Pancreas (tissue), 10 donors: Measurements from ENCODE around the gene CABP2. TPM values are rescaled to one million over a fixed set of nuclear protein-coding genes. Genes with fewer than 3 reads are reported as not detected.
"Not testable (repeated sequence)": the region's sequence is repeated elsewhere in the genome, so short reads cannot be mapped to it uniquely, and the experiment has no call there.

Experiments
- ATAC-seq, 4 donors: fragments of 200-7000 bp; cut with Tn5 transposase; one replicate each; pipeline versions ENCODE4 v1.8.0 to v1.9.1; 2020; ENCODE audit warnings: mild to moderate bottlenecking in 4 of 4, moderate library complexity in 4 of 4
- DNase-seq, 6 donors: peaks; one replicate each; pipeline ENCODE4 v3.0.0-alpha.2; 2020
- FAIRE-seq: peaks from 2 replicates; lab custom pipeline; 2012; peaks lifted over from hg19 to GRCh38; lab: Jason Lieb, UNC
- H3K27ac ChIP-seq, 4 donors: fragments of 200-600 bp; sonication (generic); 1 replicate in 3 of 4; 2 replicates in 1 of 4; pipeline versions ENCODE4 v1.5.0 to v1.8.0; 2020
- H3K27me3 ChIP-seq, 4 donors: fragments of 200-600 bp; one replicate each; pipeline ENCODE4 v1.8.0; 2021
- H3K36me3 ChIP-seq, 3 donors: fragments of 200-600 bp; sonication (generic) in 1 of 3; one replicate each; pipeline versions ENCODE4 v1.5.0 to v1.8.0; 2020 to 2021
- H3K4me1 ChIP-seq, 3 donors: fragments of 200-600 bp; one replicate each; pipeline ENCODE4 v1.8.0; 2021
- H3K4me3 ChIP-seq, 4 donors: fragments of 200-600 bp; sonication (generic) in 2 of 4; one replicate each; pipeline versions ENCODE4 v1.5.0 to v1.8.0; 2020 to 2021
- H3K9me3 ChIP-seq, 4 donors: fragments of 200-600 bp; one replicate each; pipeline ENCODE4 v1.8.0; 2021
- WGBS, 2 donors: extraction: QIAGEN DNeasy Blood & Tissue Kit; methylation state at CpG; one replicate each; pipeline ENCODE4 v1.1.7; 2013; 5-methylcytosine and 5-hydroxymethylcytosine counted together
- intact Hi-C, 3 donors: fragments of 100-400 bp; cut with DNase I; formaldehyde crosslinking; loops; one replicate each; pipeline versions ENCODE4 v1.11.1 to v1.14.2; 2022
- polyA plus RNA-seq, 2 donors: library from polyadenylated mRNA; stranded (reverse); fragments of 200-250 nt; gene quantifications; one replicate each; pipeline ENCODE4 v1.2.3, GENCODE V29; 2013
- total RNA-seq, 6 donors: library from RNA; stranded (reverse); fragmentation: NEBNext Ultra II Directional in 4 of 6; extraction: Animal tissue kit (Norgen Biotek cat#: 25700) in 4 of 6; gene quantifications; one replicate each; pipeline versions ENCODE4 v1.2.1 to v1.2.4, GENCODE V29; 2021 to 2023
- TF ChIP-seq, protein P1 (sequence below), 4 donors: fragments of 200-600 bp; sonication (generic) in 3 of 4; IDR thresholded peaks; one replicate each; pipeline versions ENCODE4 v1.5.0 to v1.8.0; 2021; ENCODE audit warnings: antibody characterized with exemption in 4 of 4
- donor health status: healthy with polysubstance abuse.
- donor health status: DM: no; HTN: no; CAD: no; lungs with moderate emphysema.
- donor health status: DM: no; HTN: no; CAD: no.
- donor health status: control.
- donor health status: control.
- donor health status: Bipolar disorder and iron deficiency.
- donor health status: DM: yes; HTN: yes; CAD: no.
- donor health status: DM: no; HTN: no; CAD: no.
- donor health status: DM: no; HTN: no; CAD: no.
- donor health status: DM: yes; HTN: yes; CAD: no.

Gene CABP2
- total and polyA plus RNA-seq, 8 donors = not detected

DNA sequence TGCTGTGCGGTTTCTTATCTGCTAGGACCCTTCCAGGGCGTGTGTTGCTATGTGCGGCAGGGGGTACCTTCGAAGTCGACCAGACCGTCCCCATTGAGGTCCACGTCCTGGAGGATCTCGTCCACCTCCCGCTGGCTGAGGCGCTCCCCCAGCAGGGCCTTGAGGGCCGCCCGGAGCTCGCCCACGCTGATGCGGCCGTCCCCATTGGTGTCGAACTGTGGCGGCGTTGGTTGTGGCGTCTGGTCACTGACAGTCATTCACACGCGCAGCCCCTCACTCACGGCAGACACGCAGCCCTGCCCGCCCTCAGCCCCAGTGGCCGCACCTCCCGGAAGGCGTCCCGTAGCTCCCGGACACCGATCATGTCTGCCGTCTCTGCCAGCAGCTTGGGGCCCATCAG lies 3.5 kb downstream of the CABP2 start:
- H3K4me1 ChIP-seq = no peaks in the 10 kb centered on the region
- DNase-seq (peak in 1 of 6 donors; percentile 54), FAIRE-seq (no peak), ATAC-seq (no peak)
- intact Hi-C loops = no loop called here
- H3K27me3 ChIP-seq = no peaks in the 10 kb centered on the region
- H3K36me3 ChIP-seq = no peaks in the 10 kb centered on the region
- WGBS, 2 donors = 86 to 88% methylated on average over 32 of the region's 32 CpGs
- no peak overlapping the region for H3K27ac ChIP-seq
- no peak overlapping the region for H3K4me3 ChIP-seq
- TF ChIP-seq, protein P1, sequence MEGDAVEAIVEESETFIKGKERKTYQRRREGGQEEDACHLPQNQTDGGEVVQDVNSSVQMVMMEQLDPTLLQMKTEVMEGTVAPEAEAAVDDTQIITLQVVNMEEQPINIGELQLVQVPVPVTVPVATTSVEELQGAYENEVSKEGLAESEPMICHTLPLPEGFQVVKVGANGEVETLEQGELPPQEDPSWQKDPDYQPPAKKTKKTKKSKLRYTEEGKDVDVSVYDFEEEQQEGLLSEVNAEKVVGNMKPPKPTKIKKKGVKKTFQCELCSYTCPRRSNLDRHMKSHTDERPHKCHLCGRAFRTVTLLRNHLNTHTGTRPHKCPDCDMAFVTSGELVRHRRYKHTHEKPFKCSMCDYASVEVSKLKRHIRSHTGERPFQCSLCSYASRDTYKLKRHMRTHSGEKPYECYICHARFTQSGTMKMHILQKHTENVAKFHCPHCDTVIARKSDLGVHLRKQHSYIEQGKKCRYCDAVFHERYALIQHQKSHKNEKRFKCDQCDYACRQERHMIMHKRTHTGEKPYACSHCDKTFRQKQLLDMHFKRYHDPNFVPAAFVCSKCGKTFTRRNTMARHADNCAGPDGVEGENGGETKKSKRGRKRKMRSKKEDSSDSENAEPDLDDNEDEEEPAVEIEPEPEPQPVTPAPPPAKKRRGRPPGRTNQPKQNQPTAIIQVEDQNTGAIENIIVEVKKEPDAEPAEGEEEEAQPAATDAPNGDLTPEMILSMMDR (IDR thresholded peaks at IDR 0.05) = no peak
- no peaks in the 10 kb centered on the region for H3K9me3 ChIP-seq

DNA sequence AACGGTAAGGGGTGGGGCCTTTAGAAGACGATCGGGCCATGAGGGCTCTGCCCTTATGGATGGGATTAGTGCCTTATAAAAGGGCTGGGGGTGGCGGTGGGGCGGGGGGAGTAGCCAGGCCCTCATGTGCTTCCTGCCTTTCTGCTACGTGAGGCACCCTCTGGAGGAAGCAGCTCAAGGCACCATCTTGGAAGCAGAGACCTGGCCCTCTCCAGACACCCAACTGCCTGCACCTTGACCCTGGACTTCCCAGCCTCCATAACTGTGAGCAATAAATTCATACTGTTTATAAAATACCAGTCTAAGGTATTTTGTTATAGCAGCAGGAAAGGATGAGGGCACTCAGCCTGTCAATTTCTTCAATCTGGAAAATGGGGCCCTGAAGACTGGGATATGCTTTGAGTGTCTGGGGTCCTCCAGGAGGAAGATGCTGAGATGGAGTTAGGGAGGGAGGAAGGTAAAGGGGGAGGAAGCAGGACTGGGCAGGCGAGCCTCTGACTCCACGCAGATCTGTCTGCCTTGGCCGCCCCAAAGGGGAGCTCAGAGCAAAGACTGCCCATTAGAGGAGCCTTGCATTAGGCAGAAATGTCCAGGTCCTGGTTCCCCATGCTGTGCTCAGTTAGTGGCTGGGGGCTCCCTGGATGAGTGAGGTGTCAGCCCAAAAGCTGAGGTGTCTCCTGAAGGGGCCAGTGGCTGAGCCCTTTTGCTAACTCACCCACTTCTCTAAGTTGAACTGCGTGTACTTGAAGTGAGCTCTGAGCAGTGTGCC lies 5.3 kb downstream of the CABP2 start:
- 84 to 88% methylated on average over 10 of the region's 10 CpGs for WGBS, 2 donors
- no peak overlapping the region for H3K4me3 ChIP-seq
- TF ChIP-seq, protein P1 (IDR thresholded peaks at IDR 0.05) = no peak
- H3K27ac ChIP-seq = no peak overlapping the region
- ATAC-seq (no peak), DNase-seq (no peak), FAIRE-seq (no peak)
- intact Hi-C loops = no loop called here
- H3K9me3 ChIP-seq = no peaks in the 10 kb centered on the region
- no peaks in the 10 kb centered on the region for H3K4me1 ChIP-seq
- H3K36me3 ChIP-seq = no peaks in the 10 kb centered on the region
- H3K27me3 ChIP-seq = no peaks in the 10 kb centered on the region

DNA sequence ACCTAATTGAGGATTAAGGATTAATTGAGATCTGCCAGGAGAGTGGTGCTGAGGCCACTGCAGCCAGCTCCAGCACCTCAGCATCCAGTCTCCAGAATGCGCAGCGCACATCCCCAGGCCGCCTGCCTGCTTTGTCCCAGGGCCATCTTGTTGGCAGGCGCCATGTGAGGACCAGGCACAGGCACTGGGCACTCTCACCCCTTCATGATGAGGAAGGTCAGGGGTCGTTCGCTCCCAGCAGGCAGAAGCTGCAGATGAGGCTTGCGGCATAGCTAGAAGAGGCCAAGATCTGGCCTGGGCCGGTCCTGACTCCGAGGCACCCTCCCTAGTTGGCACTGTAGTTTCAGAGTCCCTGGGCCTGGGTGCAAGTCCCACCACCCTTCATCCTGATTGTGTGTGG lies 6.4 kb downstream of the CABP2 start:
- 91 to 94% methylated on average over 9 of the region's 9 CpGs for WGBS, 2 donors
- intact Hi-C loops = no loop called here

DNA sequence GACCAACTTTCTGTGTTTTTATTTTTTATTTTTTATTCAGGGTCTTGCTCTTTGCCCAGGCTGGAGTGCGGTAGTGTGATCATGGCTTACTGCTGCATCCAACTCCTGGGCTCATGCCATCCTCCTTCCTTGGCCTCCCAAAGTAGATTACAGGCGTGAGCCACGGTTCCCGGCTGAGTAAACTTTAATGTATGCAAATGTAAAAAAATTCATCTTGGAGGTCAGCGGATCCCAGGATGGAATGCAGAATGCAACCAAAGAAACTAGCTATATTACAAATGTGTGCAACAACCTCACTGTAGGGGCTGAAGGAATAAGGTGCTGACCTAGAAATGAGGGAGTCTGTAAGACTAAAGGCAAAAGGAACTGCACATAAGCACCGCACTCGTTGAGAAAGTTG lies 9.1 kb downstream of the CABP2 start:
- no peak for FAIRE-seq

More for the DNA sequence above, 6.4 kb downstream of the CABP2 start:
- Histone ChIP-seq H3K4me1 (no peaks in the 10 kb centered on the region), H3K27me3 (no peaks in the 10 kb centered on the region), H3K9me3 (no peaks in the 10 kb centered on the region), H3K36me3 (no peaks in the 10 kb centered on the region), H3K4me3 (no peak overlapping the region), H3K27ac (no peak overlapping the region)
- peak in 1 of 6 donors; percentile 42 for DNase-seq
- TF ChIP-seq, protein P1 (IDR thresholded peaks at IDR 0.05) = no peak
- FAIRE-seq = no peak
- no peak for ATAC-seq

DNA sequence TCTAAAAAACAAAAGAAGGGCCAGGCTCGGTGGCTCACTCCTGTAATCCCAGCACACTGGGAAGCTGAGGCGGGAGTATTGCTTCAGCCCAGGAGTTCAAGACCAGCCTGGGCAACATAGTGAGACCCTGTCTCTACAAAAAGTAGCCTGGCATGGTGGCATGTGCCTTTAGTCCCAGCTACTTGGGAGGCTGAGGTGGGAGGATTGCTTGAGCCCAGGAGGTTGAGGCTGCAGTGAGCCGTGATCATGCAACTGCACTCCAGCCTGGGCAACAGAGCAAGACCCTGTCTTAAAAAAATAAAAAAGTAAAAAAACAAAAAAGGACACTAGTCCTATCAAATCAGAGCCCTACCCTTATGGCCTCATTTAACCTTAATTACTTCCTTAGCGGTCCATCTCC lies 11.7 kb downstream of the CABP2 start:
- FAIRE-seq, H3K9me3 ChIP-seq, ATAC-seq, DNase-seq, H3K27me3 ChIP-seq, H3K36me3 ChIP-seq, H3K27ac ChIP-seq, intact Hi-C loops, H3K4me3 ChIP-seq, H3K4me1 ChIP-seq: not testable (repeated sequence)
- 85 to 88% methylated on average over 4 of the region's 4 CpGs for WGBS, 2 donors

More for the DNA sequence above, 9.1 kb downstream of the CABP2 start:
- ATAC-seq (no peak), DNase-seq (no peak)
- no peaks in the 10 kb centered on the region for H3K36me3 ChIP-seq
- no peaks in the 10 kb centered on the region for H3K27me3 ChIP-seq
- no peaks in the 10 kb centered on the region for H3K9me3 ChIP-seq
- intact Hi-C loops = no loop called here
- no peak overlapping the region for H3K4me3 ChIP-seq
- TF ChIP-seq, protein P1 (IDR thresholded peaks at IDR 0.05) = no peak
- WGBS, 2 donors = 71% methylated on average over 7 of the region's 7 CpGs
- no peaks in the 10 kb centered on the region for H3K4me1 ChIP-seq
- no peak overlapping the region for H3K27ac ChIP-seq
